HG03354 (cell line): ENCODE results near the gene PRRX2.

Experiments used
- ATAC-seq: cut with Tn5 transposase; IDR thresholded peaks from one replicate; pipeline ENCODE4 v1.9.1; 2021; ENCODE audit warnings: mild to moderate bottlenecking; ENCODE audit not compliant: unreplicated experiment, poor library complexity, severe bottlenecking

Gene PRRX2

GRCh38 chr9:129665389-129665775 is at the start of gene PRRX2:
TSS of gene PRRX2 (plus strand) at chr9:129665647. CDS start at chr9:129665868, 221 bp downstream.
- no peak for ATAC-seq

DNA sequence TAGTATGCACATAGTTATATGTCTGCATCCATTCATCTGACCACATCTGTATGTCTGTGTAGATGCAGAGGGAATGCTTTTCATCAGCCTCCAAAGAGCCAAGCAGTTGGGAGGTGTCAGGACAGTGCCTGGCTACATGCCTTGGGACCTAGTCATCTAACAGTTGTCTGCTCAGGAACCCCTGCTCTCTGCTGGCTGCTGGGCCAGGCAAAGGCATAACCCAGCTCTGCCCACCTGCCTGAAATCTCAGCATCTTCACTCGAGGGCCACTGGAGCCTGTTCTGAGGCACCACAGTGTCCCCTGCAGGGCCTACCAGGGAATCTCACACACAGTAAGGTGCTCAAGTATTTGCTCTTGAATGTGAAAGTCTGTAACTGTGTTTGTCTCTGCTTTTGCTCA is 48.3 kb upstream of the PRRX2 start:
- ATAC-seq: no peak

- ATAC-seq: no peak
Observed at GRCh38 chr9:129619787-129620668, 45.4 kb upstream of the PRRX2 start.

GRCh38 chr9:129620669-129621295 is 44.7 kb upstream of the PRRX2 start, which contains the start of gene C9orf50:
TSS of gene C9orf50 (minus strand) at chr9:129621101. CDS start at chr9:129620574, 527 bp downstream.
- no peak for ATAC-seq

DNA sequence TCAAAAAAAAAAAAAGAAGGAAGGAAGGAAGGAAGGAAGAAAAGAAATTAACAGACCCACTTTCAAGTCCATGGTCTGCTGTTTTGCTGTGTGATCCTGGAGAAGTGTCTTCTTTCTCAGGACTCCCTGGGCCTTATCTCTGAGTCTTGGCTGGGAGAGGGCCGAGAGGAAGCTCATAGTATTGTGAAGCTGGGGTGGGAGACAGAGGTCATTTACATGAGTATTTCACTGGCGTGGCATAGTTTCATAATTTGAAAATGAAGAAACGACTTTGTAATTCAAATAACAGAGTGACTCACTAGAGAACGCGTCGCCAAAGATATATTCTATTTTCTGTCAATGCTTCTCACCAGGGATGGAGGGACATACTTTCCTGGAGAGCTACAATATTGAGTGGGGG is 42.1 kb upstream of the PRRX2 start:
- ATAC-seq: no peak

DNA sequence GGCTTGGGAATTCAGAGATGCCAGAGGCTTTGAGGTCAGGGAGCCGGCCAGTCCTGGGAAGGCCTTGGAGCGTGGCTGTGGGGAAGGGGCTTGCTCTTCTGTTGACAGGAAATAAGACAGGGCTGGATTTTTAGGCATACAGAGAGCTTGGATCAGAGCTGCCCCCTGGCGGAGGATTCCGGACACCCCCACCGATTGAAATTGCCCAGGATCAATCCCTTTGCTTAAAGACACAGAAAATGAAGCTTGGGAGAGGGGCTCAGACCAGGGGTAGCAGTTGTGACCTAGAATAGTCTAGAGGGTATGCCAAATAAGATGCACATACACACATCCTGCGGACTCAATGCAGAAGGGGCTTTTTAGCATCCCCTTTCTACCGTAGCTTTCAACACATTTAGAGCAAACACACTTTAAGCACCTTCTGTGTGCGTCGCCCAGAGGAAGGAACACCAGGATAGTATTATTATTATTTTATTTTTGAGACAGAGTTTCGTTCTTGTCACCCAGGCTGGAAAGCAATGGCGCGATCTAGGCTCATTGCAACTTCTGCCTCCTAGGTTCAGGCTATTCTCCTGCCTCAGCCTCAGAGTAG is 41.2 kb upstream of the PRRX2 start:
- no peak for ATAC-seq

- ATAC-seq: no peak
Observed at GRCh38 chr9:129624947-129625346, 40.5 kb upstream of the PRRX2 start.

- ATAC-seq: peak; percentile 83
Observed at GRCh38 chr9:129626079-129626624, 39.3 kb upstream of the PRRX2 start, which contains the start of gene NTMT1. TSS of gene NTMT1 (plus strand) at chr9:129626163. CDS start at chr9:129632704, 6,541 bp downstream.

GRCh38 chr9:129626625-129627284 is 38.7 kb upstream of the PRRX2 start:
- ATAC-seq: peak; percentile 30

GRCh38 chr9:129627556-129628440 is 37.6 kb upstream of the PRRX2 start:
- no peak for ATAC-seq

GRCh38 chr9:129628709-129629108 is 36.7 kb upstream of the PRRX2 start:
- no peak for ATAC-seq

GRCh38 chr9:129629251-129629820 is 36.1 kb upstream of the PRRX2 start:
- no peak for ATAC-seq

- no peak for ATAC-seq
Observed at GRCh38 chr9:129630967-129631673, 34.3 kb upstream of the PRRX2 start.

- ATAC-seq: no peak
Observed at GRCh38 chr9:129631674-129632129, 33.7 kb upstream of the PRRX2 start.

DNA sequence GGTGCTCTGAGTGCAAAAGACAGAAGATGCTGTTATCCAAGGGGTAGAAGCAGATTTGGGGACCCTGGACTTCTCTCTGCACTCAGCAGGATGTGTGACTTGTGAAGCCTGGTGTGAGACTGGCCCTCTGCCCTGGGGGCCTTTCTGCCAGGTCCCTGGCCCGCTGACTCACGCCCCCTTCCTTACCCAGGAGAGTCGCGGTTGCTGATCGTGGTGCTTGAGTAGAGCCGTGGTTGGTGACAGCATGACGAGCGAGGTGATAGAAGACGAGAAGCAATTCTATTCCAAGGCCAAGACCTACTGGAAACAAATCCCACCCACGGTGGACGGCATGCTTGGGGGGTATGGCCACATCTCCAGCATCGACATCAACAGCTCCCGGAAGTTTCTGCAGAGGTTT is 33.0 kb upstream of the PRRX2 start:
- no peak for ATAC-seq

DNA sequence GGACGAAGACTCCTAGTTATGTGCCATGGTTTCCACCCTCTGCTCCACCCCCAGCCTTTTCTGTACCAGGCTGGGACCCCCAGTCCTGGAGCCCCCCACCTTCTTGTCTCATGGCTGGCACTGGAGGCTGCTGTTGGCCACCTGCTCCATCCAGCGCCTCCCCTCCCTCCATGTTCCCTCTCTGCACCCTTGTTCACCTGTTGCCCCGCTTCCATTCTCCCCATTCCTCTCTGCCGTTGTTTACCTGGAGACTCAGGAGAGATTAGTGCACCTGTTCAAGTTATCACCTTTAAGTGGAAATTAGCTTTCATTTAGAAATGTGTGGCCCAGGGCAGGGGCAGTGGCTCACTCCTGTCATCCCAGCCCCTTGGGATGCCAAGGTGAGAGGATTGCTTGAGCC is 32.2 kb upstream of the PRRX2 start:
- ATAC-seq: no peak

DNA sequence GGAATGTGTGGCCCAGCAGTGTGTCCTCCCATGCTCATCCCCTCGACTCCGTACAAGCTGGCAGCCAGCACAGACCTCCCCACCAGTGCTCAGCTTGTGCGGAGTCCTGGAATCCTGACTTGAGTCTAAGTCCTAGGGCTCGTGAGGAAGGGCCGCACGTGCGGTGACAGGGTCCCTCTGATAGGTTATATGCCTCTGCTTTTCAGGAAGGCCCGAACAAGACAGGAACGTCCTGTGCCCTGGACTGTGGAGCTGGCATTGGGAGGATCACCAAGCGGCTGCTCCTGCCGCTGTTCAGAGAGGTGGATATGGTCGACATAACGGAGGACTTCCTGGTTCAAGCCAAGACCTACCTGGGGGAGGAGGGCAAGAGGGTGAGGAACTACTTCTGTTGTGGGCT is 31.6 kb upstream of the PRRX2 start:
- ATAC-seq: no peak
